Adipocyte (in vitro differentiated cells): Measurements from ENCODE around the gene TCP11.

Experiments
- DNase-seq: peaks from one replicate; pipeline ENCODE4 v3.0.0-alpha.2; 2015; ENCODE audit warnings: low read depth
- H3K27me3 ChIP-seq: replicated peaks from 2 replicates; pipeline ENCODE4 v1.7.0; 2013; ENCODE audit warnings: mild to moderate bottlenecking, low read length, moderate library complexity; ENCODE audit not compliant: control insufficient read depth, insufficient read depth
- H3K36me3 ChIP-seq: 2 replicates; pipeline ENCODE4 v1.7.0; 2013; ENCODE audit warnings: low read length, mild to moderate bottlenecking, moderate library complexity; ENCODE audit not compliant: control insufficient read depth, insufficient read depth, severe bottlenecking
- H3K4me1 ChIP-seq: 2 replicates; pipeline ENCODE4 v1.7.0; 2013; ENCODE audit warnings: mild to moderate bottlenecking, low read length, moderate library complexity; ENCODE audit not compliant: control insufficient read depth, insufficient read depth
- H3K4me3 ChIP-seq: 2 replicates; pipeline ENCODE4 v1.7.0; 2013; ENCODE audit warnings: mild to moderate bottlenecking, low read length, moderate library complexity
- H3K9ac ChIP-seq: 2 replicates; pipeline ENCODE4 v1.7.0; 2013; ENCODE audit warnings: mild to moderate bottlenecking, low read length, moderate library complexity
- H3K9me3 ChIP-seq: 2 replicates; pipeline ENCODE4 v1.7.0; 2013; ENCODE audit warnings: mild to moderate bottlenecking, low read length, moderate library complexity; ENCODE audit not compliant: control insufficient read depth

The TCP11 gene

GRCh38 chr6:35160642-35161041 is 19.5 kb upstream of the TCP11 start:
- Histone ChIP-seq H3K4me1 (peaks cover 60% of the 10 kb centered on the region), H3K9me3 (peaks cover 9% of the 10 kb centered on the region), H3K4me3 (no peak overlapping the region), H3K9ac (peak overlapping the region; percentile 84), H3K27me3 (no peaks in the 10 kb centered on the region), H3K36me3 (no peaks in the 10 kb centered on the region)
- DNase-seq: no peak

DNA sequence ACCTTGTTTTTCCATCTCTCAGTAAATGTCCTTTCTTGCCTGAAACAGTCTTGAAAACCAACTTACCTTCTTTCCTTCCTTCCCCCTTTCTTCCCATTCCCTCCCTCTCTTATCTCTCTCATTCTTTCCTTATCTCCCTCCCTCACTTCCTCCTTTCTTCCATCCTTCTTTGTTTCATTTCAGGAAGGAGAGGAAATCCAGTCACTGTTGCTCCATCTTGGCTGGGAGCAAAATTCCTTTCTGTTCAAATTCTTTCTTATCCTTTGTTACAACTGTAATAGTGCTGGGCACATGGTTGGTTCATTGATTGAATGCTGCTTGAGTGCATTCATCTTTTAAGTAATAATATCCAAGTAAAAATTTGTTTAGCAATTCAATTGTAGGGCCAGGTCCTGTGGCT is 17.4 kb upstream of the TCP11 start:
- H3K36me3 ChIP-seq: no peaks in the 10 kb centered on the region
- H3K9ac ChIP-seq: peak overlapping the region; percentile 8
- H3K4me1 ChIP-seq: peaks cover 67% of the 10 kb centered on the region
- H3K4me3 ChIP-seq: no peak overlapping the region
- H3K9me3 ChIP-seq: peaks cover 5% of the 10 kb centered on the region
- no peak for DNase-seq
- no peaks in the 10 kb centered on the region for H3K27me3 ChIP-seq

DNA sequence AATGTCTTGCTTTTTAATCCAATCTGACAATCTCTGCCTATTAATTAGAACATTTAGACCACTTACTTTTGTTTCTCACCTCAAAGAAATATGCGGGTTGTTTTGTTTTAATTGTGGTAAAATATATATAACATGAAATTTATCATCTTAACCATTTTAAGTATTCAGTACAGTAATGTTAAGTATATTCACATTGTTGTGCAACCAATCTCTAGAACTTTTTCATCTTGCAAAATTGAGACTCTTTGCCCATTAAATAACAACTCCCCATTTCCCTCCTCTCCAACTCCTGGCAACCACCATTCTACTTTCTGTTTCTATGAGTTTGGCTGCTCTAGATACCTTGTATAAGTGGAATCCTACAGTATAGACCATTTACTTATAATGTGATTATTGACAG is 13.8 kb upstream of the TCP11 start:
- H3K9ac ChIP-seq: peak overlapping the region; percentile 39

DNA sequence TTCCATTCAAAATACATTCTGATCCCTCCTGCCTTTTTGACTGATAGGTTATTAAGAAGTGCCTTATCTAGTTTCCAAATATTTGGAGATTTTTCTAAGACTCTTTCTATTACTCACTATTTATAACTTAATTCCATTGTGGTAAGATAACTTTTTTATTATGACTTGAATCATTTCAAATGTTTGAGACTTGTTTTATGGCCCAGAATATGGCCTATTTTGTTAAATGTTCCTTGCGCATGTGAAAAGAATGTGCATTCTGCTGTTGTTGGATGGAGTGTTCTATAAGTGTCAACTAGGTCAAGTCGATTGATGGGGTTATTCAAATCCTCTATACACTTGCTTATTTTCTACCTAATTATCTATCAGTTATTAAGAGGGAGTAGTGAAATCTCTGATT is 13.1 kb upstream of the TCP11 start:
- Histone ChIP-seq H3K36me3 (no peaks in the 10 kb centered on the region), H3K4me3 (no peak overlapping the region), H3K4me1 (peaks cover 39% of the 10 kb centered on the region), H3K9ac (no peak overlapping the region), H3K9me3 (no peaks in the 10 kb centered on the region), H3K27me3 (no peaks in the 10 kb centered on the region)
- no peak for DNase-seq

More for the DNA sequence above, 13.8 kb upstream of the TCP11 start:
- H3K27me3 ChIP-seq: no peaks in the 10 kb centered on the region
- no peaks in the 10 kb centered on the region for H3K36me3 ChIP-seq
- peaks cover 46% of the 10 kb centered on the region for H3K4me1 ChIP-seq
- DNase-seq: no peak
- no peaks in the 10 kb centered on the region for H3K9me3 ChIP-seq
- no peak overlapping the region for H3K4me3 ChIP-seq

DNA sequence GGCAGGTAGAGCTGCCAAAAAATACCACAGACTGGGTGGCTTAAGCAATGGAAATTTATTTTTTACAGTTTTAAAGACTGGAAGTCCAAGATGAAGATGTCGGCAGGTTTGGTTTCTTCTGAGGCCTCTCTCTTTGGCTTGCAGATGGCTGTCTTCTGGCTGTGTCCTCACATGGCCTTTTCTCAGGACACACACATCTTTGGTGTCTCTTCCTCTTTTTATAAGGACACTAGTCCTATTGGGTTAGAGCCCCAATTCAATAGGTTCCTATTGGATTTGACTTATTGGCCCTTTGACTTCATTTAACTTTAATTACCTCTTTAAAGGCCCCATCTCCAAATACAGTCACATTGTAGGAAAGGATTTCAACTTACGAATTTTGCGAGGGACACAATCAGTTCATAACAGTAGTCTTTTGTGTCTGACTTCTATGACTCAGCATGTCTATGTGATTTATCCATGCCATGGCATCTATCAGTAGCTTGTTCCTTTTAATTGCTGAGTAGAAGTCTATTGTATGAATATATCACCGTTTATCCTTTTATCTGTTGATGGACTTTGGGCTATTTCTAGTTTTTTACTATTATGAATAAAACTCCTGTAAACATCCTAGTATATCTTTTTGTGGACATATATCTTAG is 11.0 kb upstream of the TCP11 start:
- no peaks in the 10 kb centered on the region for H3K9me3 ChIP-seq
- no peaks in the 10 kb centered on the region for H3K36me3 ChIP-seq
- peaks cover 45% of the 10 kb centered on the region for H3K4me1 ChIP-seq
- no peak overlapping the region for H3K4me3 ChIP-seq
- DNase-seq: no peak
- H3K27me3 ChIP-seq: no peaks in the 10 kb centered on the region
- H3K9ac ChIP-seq: peak overlapping the region; percentile 23

GRCh38 chr6:35151466-35151865 is 10.3 kb upstream of the TCP11 start:
- H3K9ac ChIP-seq: peak overlapping the region; percentile 23
- no peaks in the 10 kb centered on the region for H3K36me3 ChIP-seq
- no peaks in the 10 kb centered on the region for H3K27me3 ChIP-seq
- peak; percentile 28 for DNase-seq
- no peaks in the 10 kb centered on the region for H3K9me3 ChIP-seq
- peaks cover 52% of the 10 kb centered on the region for H3K4me1 ChIP-seq
- no peak overlapping the region for H3K4me3 ChIP-seq

- no peak for DNase-seq
- Histone ChIP-seq H3K27me3 (no peaks in the 10 kb centered on the region), H3K9me3 (no peaks in the 10 kb centered on the region), H3K4me1 (peaks cover 53% of the 10 kb centered on the region), H3K9ac (no peak overlapping the region), H3K4me3 (no peak overlapping the region), H3K36me3 (no peaks in the 10 kb centered on the region)
These were observed 8.9 kb upstream of the TCP11 start for GRCh38 chr6:35149891-35150566.

DNA sequence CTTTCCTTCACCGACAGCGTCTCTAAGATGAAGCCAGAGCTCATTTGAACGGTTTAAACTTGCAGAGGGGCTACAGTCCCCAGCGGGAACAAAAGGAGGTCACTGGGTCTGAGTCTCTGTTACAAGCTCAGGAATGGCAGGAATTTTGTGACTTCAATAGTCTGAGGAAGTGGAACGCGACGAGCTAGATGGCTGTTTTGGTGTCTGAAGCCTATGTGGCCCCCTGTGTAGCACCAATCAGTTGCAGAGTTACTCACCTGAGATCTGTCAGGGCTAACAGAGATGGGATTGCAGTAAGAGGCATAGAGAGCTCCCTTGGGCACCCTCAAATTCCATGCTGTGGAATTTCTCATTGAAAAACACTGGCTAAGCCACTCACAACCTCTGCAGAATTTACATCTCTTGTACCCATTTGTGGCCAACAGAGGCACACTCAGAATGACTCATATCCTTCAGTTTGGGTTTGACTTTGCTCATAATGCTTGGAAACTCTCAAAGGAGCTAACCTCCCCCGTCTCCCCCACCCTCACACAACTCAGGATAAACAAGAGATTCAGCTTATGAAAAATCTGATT is 7.1 kb upstream of the TCP11 start:
- peak; percentile 28 for DNase-seq
- H3K4me3 ChIP-seq: no peak overlapping the region

DNA sequence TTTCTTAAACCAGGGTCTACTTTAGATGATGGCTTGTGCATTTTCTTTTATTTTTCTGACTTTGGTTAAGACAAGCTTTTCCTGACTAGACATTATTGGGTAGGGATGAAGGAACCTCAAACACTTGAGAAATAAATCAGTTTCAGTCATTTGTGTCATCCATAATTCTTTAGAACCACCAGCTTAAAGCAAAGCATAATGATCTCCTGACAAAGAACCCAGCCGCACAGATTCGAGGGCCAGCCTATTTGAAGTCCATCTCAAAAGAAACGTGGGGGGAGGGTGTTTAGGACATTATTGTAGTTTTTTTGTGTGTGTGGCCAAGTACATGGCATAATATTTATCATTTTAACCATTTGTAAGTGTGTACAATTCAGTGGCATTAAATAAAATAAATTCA is 6.3 kb upstream of the TCP11 start:
- no peaks in the 10 kb centered on the region for H3K9me3 ChIP-seq
- no peaks in the 10 kb centered on the region for H3K27me3 ChIP-seq
- no peak overlapping the region for H3K9ac ChIP-seq
- H3K4me3 ChIP-seq: no peak overlapping the region
- no peak for DNase-seq
- H3K36me3 ChIP-seq: no peaks in the 10 kb centered on the region
- peaks cover 41% of the 10 kb centered on the region for H3K4me1 ChIP-seq

More for the DNA sequence above, 7.1 kb upstream of the TCP11 start:
- peaks cover 39% of the 10 kb centered on the region for H3K4me1 ChIP-seq
- H3K9ac ChIP-seq: peak overlapping the region; percentile 8
- no peaks in the 10 kb centered on the region for H3K9me3 ChIP-seq
- H3K36me3 ChIP-seq: no peaks in the 10 kb centered on the region
- H3K27me3 ChIP-seq: no peaks in the 10 kb centered on the region

- Histone ChIP-seq H3K9ac (peak overlapping the region; percentile 74), H3K36me3 (no peaks in the 10 kb centered on the region), H3K4me1 (peaks cover 39% of the 10 kb centered on the region), H3K9me3 (no peaks in the 10 kb centered on the region), H3K4me3 (no peak overlapping the region), H3K27me3 (no peaks in the 10 kb centered on the region)
- DNase-seq: no peak
These were observed 5.9 kb upstream of the TCP11 start for GRCh38 chr6:35147026-35147425.

GRCh38 chr6:35146453-35146852 is 5.3 kb upstream of the TCP11 start:
- no peaks in the 10 kb centered on the region for H3K36me3 ChIP-seq
- DNase-seq: peak; percentile 67
- peak overlapping the region; percentile 74 for H3K9ac ChIP-seq
- H3K9me3 ChIP-seq: no peaks in the 10 kb centered on the region
- peaks cover 35% of the 10 kb centered on the region for H3K4me1 ChIP-seq
- H3K27me3 ChIP-seq: no peaks in the 10 kb centered on the region
- H3K4me3 ChIP-seq: no peak overlapping the region
